ENCODE data around the gene CISH.

Gene CISH

GRCh38 chr3:50591196-50591741 lies 20.3 kb downstream of the CISH start:
- no peak for TF ChIP-seq CTCF (IDR thresholded peaks at IDR 0.05)
- no peak overlapping the region for H3K9ac ChIP-seq
- no peak overlapping the region for H3K4me3 ChIP-seq (ENCODE audit: low read depth, low read length)

DNA sequence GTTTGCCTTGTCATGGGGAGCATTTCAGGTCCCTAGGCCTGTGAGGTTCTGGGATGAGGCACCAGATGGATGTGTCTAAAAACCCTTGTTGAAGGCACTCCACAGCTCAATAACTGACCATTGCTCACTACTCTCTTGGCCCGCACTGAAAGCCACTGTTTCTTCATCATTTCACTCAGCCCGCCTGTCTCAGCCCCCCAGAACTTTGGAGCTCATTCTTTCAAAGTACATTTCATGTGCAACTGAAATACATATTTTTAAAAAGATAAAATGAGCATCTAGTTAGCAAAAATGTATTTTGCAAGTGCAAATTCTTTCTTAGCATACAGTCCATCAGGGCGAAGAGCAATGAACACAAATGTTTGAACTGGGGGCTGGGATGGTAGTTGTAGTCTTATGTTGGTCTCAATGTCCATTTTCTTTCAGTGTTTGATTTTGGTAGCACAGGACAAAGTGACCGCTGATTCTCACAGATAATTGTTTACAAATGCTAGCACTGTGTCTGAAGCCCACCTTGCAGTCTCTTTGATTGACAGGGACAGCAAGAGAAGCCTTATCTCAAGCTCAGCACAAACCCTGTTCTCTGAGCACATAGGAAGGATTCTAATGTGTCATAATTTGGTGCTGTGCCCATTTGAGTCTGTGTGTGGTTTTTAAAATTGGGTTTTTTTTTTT lies 22.7 kb downstream of the CISH start:
- Histone ChIP-seq H3K9ac (no peak overlapping the region), H3K4me2 (ENCODE audit: low read length) (peak overlapping the region; percentile 24), H3K9me3 (ENCODE audit: control insufficient read depth, low read length) (no peaks in the 10 kb centered on the region), H3K4me1 (peaks cover 21% of the 10 kb centered on the region), H3K27me3 (ENCODE audit: control insufficient read depth, insufficient read depth, low read length) (no peaks in the 10 kb centered on the region), H3K27ac (peak overlapping the region; percentile 24), H3K36me3 (ENCODE audit: control insufficient read depth, insufficient read depth, low read length) (no peaks in the 10 kb centered on the region), H3K4me3 (ENCODE audit: low read depth, low read length) (no peak overlapping the region), H3K79me2 (no peaks in the 10 kb centered on the region), H2AFZ (no peak overlapping the region)
- no peak for TF ChIP-seq CTCF (IDR thresholded peaks at IDR 0.05)

More at GRCh38 chr3:50591196-50591741, 20.3 kb downstream of the CISH start:
- Histone ChIP-seq H3K4me1 (peaks cover 34% of the 10 kb centered on the region), H3K4me2 (ENCODE audit: low read length) (no peak overlapping the region), H3K9me3 (ENCODE audit: control insufficient read depth, low read length) (no peaks in the 10 kb centered on the region), H2AFZ (no peak overlapping the region), H3K27me3 (ENCODE audit: control insufficient read depth, insufficient read depth, low read length) (no peaks in the 10 kb centered on the region), H3K79me2 (no peaks in the 10 kb centered on the region), H3K36me3 (ENCODE audit: control insufficient read depth, insufficient read depth, low read length) (no peaks in the 10 kb centered on the region), H3K27ac (no peak overlapping the region)

DNA sequence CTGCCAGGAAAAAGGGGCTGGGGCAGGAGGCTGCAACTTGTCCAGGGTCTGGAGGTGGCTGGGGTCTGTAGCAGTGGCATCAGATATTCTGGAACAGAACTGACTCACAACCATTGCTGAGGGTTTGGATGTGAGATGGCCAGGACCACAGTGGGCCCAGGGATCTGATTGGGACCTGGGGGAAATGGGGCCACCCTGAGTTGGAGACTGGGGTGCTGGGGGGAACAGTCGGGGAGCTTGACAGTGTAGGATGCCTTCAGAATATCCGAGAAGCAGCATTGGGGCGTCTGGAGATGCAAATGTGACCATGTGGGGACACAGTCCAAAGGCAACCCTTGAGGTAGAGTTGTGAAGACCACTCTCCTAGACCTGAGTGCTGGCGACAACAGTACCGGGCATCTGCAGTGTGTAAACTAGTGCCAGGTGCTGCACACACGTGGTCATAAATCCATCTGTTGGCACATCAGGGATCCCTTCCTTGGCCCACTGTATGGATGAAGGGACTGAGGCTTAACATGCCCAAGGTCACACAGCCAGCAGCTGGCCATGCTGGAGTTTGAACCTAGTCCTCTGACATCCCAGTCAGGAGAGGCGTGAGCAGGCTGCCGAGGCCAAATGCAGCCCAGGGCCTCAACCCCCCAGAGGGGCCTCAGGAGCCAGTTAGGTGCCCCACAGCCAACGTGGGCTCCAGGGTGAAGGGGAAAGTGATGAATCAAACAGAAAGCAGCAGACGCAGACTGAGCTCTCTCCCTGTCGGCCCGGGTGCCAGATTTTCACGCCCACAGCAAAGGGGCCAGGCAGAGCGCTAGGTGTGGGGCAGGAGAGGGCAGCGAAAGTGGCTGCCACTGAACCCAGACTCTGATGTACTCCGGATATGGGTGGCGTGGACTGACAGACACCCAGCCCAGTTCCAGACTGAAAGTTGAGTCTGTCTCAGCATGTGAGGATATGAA lies 23.5 kb downstream of the CISH start:
- Histone ChIP-seq H3K9me3 (ENCODE audit: control insufficient read depth, low read length) (no peaks in the 10 kb centered on the region), H3K79me2 (no peaks in the 10 kb centered on the region), H3K4me1 (peaks cover 21% of the 10 kb centered on the region), H3K4me2 (ENCODE audit: low read length) (no peak overlapping the region), H3K27ac (peak overlapping the region; percentile 24), H3K9ac (no peak overlapping the region), H3K36me3 (ENCODE audit: control insufficient read depth, insufficient read depth, low read length) (no peaks in the 10 kb centered on the region), H3K4me3 (ENCODE audit: low read depth, low read length) (no peak overlapping the region), H3K27me3 (ENCODE audit: control insufficient read depth, insufficient read depth, low read length) (no peaks in the 10 kb centered on the region), H2AFZ (peak overlapping the region; percentile 47)
- no peak for TF ChIP-seq CTCF (IDR thresholded peaks at IDR 0.05)

GRCh38 chr3:50587373-50587772 lies 24.2 kb downstream of the CISH start:
- H3K9ac ChIP-seq = no peak overlapping the region
- no peak overlapping the region for H2AFZ ChIP-seq
- no peak overlapping the region for H3K4me3 ChIP-seq (ENCODE audit: low read depth, low read length)
- H3K36me3 ChIP-seq (ENCODE audit: control insufficient read depth, insufficient read depth, low read length) = no peaks in the 10 kb centered on the region
- H3K27ac ChIP-seq = no peak overlapping the region
- H3K4me1 ChIP-seq = peaks cover 21% of the 10 kb centered on the region
- no peaks in the 10 kb centered on the region for H3K79me2 ChIP-seq
- no peaks in the 10 kb centered on the region for H3K9me3 ChIP-seq (ENCODE audit: control insufficient read depth, low read length)
- no peaks in the 10 kb centered on the region for H3K27me3 ChIP-seq (ENCODE audit: control insufficient read depth, insufficient read depth, low read length)
- no peak overlapping the region for H3K4me2 ChIP-seq (ENCODE audit: low read length)
- TF ChIP-seq CTCF (IDR thresholded peaks at IDR 0.05) = no peak
